Left hindlimb (tissue), 1 donor: ENCODE measurements around the gene DCDC2B.
"Not testable (repeated sequence)": the region's sequence is repeated elsewhere in the genome, so short reads cannot be mapped to it uniquely, and the experiment has no call there.

Experiments
- DNase-seq: peaks from one replicate; pipeline ENCODE4 v3.0.0-alpha.2; 2018

DCDC2B gene

GRCh38 chr1:32208891-32209328 is at the start of gene DCDC2B:
DCDC2B (plus strand) TSS chr1:32209089; CDS start chr1:32209094, 5 bp downstream.
- peak; percentile 54 for DNase-seq

- DNase-seq, result no peak
Measured at GRCh38 chr1:32159189-32159588, 49.7 kb upstream of the DCDC2B start.

DNA sequence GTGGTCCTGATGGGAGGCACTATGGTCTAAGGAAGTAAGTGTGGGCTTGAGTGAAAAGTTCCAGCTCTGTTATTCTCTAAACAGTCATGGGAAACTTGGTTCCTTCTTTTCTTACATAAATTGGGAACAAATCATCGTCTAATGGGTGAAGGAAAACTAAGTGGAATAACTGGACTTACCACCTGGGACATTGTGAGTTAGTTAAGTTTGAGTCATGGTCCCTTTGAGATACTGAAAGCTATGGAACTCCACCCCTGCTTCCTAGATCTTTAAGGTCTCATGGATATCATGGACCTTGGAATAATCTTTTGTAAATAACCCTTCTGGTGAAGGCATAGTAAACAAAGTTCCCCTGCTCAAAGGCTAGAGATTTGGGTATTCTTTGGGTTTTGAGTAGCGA is 45.5 kb upstream of the DCDC2B start:
- no peak for DNase-seq

GRCh38 chr1:32165633-32166032 is 43.3 kb upstream of the DCDC2B start:
- DNase-seq, result not testable (repeated sequence)

GRCh38 chr1:32170991-32171390 is 37.9 kb upstream of the DCDC2B start:
- DNase-seq, result no peak

DNA sequence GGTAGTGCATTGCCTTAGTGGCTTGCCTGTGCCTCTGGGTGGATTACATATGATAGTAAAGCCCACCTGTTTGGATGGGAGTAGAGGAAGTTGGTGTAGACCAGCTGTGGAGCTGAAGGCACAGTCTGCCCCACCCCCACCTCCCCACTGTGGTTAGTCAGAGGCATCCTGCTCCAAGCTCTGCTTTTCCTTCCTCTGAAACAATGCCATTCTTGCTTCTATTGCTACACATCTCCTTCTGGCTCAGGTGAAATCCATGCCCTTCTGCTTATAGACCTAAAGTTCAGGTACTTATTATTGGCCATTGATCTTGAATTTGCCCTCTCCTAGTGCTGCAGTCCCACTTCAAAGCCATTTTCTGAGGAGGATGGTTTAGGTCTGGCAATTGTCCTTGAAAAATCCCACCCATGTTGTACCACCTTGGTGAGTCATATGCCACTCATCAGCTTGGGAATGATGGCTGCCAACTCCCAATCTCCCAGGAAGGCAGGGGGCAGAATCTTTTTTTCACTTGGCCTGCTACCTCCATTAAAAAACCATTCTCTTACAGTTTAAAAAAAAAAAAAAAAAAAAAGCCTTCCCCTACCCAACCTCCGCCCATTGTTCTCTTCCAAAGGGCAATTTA is 36.2 kb upstream of the DCDC2B start:
- DNase-seq, result no peak

- DNase-seq, result no peak
Measured at GRCh38 chr1:32178380-32179192, 30.3 kb upstream of the DCDC2B start.

DNA sequence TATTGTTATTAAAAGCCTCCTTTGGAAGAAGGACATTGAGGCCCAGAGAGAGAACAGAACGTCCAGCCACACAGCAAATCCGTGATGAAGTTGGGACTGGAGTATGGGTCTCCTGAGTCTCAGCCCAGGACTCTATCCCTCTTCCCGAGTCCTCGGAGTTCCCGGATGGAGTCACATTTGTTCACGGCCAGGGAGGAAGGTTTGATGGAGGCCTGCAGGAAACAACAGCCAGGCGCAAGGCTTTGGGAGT is 29.8 kb upstream of the DCDC2B start:
- no peak for DNase-seq

GRCh38 chr1:32179443-32180185 is 29.3 kb upstream of the DCDC2B start, which contains the start of gene TXLNA:
TXLNA (plus strand) TSS chr1:32179675; CDS start chr1:32180346, 671 bp downstream.
- DNase-seq, result peak; percentile 97

DNA sequence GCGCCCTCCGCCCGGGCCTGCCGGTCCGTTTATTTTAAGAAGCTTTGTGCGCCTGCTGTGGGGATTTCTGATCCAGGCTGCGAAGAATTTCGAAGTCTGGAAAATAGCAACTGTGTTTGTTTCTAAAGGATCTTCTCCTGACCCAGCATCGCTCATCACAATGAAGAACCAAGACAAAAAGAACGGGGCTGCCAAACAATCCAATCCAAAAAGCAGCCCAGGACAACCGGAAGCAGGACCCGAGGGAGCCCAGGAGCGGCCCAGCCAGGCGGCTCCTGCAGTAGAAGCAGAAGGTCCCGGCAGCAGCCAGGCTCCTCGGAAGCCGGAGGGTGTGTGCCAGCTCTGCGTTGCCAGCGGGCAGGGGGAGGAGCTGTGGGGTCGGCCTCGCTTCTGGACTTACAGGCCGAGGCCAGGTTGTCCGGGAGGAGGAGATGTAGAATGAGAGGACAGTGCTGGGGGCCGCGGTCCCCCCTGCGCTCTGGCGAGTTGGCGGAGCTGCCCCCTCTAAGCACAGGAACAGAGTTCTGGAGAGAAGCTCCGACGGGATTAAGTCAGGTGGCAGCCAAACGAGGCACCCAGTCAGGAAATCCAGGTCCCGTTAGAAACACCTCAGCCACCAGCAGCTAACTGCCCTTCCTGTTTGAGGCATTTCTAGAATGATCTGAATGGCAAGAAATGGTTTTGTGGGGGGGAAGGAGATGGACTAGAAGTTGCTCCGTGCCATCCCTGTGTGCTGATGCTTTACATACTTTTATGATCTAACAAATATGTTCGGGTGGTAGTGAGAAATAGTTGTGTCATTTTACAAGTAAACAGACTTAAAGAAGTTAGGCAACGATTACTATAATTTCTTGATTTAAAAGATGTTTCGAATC is 28.5 kb upstream of the DCDC2B start:
- peak; percentile 73 for DNase-seq

DNA sequence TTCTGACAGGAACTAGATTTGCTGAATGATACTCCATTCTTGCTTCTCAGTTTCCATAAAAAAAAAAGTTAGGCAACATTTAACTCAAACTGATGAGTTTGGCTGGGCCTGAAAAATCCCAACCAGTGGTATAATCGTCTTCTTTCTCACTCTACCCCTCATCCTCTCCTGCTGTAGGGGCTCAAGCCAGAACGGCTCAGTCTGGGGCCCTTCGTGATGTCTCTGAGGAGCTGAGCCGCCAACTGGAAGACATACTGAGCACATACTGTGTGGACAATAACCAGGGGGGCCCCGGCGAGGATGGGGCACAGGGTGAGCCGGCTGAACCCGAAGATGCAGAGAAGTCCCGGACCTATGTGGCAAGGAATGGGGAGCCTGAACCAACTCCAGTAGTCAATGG is 27.8 kb upstream of the DCDC2B start:
- DNase-seq, result no peak

DNA sequence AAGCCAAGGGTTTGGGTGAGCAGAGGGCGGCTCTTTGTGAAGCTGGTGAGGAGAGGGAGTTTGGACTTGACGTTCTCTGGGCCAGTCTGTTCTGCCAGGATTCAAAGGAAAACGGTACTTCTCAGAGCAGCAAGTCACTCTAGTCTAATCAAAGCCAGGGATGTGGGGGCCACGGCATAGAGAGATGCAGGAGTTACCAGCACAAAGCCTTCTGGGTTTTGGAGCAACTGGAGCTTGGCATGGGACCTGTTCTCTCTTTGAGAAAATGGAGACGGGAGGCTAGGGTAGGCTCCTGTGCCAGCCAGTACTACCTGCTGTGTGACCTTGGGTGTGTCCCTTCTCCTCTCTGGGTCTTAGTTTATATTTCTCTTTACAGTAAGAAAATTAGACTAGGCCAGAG is 27.3 kb upstream of the DCDC2B start:
- DNase-seq, result no peak

GRCh38 chr1:32182060-32182459 is 26.8 kb upstream of the DCDC2B start:
- no peak for DNase-seq

DNA sequence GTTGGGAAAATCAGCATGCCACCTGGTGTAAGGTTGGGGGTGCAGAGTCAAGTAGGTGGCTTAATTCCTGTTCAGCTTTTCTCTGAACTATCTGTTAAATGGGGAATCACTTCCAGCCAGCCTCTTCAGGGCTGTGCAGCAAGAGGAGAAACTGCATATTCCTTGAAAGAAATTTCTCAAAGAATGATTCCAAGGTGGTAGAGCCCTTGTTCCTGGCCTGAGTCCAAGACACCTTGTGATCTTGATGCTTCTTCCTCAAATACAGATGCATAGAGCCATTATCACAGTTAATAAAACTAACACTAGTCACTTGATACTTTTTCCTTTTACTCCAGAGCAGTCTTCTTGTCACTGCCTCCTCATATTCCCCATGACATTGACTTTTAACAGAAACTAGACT is 24.2 kb upstream of the DCDC2B start:
- DNase-seq, result no peak

GRCh38 chr1:32186077-32186476 is 22.8 kb upstream of the DCDC2B start:
- DNase-seq, result no peak

GRCh38 chr1:32186491-32186890 is 22.4 kb upstream of the DCDC2B start:
- no peak for DNase-seq

- DNase-seq, result no peak
Measured at GRCh38 chr1:32187850-32188249, 21.0 kb upstream of the DCDC2B start.

GRCh38 chr1:32192220-32192948 is 16.5 kb upstream of the DCDC2B start:
- no peak for DNase-seq

DNA sequence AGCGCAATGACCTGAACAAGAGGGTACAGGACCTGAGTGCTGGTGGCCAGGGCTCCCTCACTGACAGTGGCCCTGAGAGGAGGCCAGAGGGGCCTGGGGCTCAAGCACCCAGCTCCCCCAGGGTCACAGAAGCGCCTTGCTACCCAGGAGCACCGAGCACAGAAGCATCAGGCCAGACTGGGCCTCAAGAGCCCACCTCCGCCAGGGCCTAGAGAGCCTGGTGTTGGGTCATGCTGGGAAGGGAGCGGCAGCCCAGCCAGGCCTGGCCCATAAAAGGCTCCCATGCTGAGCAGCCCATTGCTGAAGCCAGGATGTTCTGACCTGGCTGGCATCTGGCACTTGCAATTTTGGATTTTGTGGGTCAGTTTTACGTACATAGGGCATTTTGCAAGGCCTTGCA is 13.9 kb upstream of the DCDC2B start:
- no peak for DNase-seq

- no peak for DNase-seq
Measured at GRCh38 chr1:32195531-32195930, 13.4 kb upstream of the DCDC2B start.

- DNase-seq, result no peak
Measured at GRCh38 chr1:32195972-32196823, 12.7 kb upstream of the DCDC2B start.
